ENCODE results near the gene ZNF761.

GRCh38 chr19:53424968-53425597 is 6.7 kb upstream of the ZNF761 start:
- TF ChIP-seq CTCF (conservative IDR thresholded peaks at IDR 0.05; ENCODE audit: low read length) = peak; percentile 87
- no peak for TF ChIP-seq EZH2phosphoT487 (IDR thresholded peaks at IDR 0.05; ENCODE audit: borderline replicate concordance, low read depth, low read length)

Measured in OCI-LY7 (cell line).